Common myeloid progenitor, CD34-positive (primary cell): ENCODE measurements around the gene ZBTB11.

Source experiments
- CTCF ChIA-PET: fragments of 350-600 bp; sonication (Branson Sonifier 250); formaldehyde crosslinking; loops from one replicate; lab custom pipeline; 2021; ENCODE audit warnings: antibody characterized with exemption; lab: Charles Lee
- POLR2A ChIA-PET: fragments of 350-600 bp; sonication (Branson Sonifier 250); formaldehyde crosslinking; loops from one replicate; lab custom pipeline; 2021; ENCODE audit warnings: antibody characterized with exemption; lab: Charles Lee
- DNase-seq, 3 donors: peaks; one replicate each; pipeline versions ENCODE4 v3.0.0 to v3.0.0-alpha.2; 2013
- H3K27ac ChIP-seq, 2 experiments: 1 replicate in 1 of 2; 2 replicates in 1 of 2; pipeline ENCODE4 v1.7.0; 2013; ENCODE audit warnings: inconsistent platforms in 2 of 2, low read length in 2 of 2, mild to moderate bottlenecking in 2 of 2, low read depth in 1 of 2, moderate library complexity in 1 of 2; ENCODE audit not compliant: severe bottlenecking in 2 of 2, insufficient read depth in 1 of 2, poor library complexity in 1 of 2
- H3K27me3 ChIP-seq, 5 experiments: replicated peaks in 2 of 5; 1 replicate in 3 of 5; 2 replicates in 2 of 5; pipeline versions ENCODE4 v1.6.1 to v1.7.0; 2013; ENCODE audit warnings: low read length in 4 of 5, mild to moderate bottlenecking in 2 of 5, moderate library complexity in 2 of 5, inconsistent platforms in 1 of 5; ENCODE audit not compliant: insufficient read depth in 5 of 5, control insufficient read depth in 4 of 5
- H3K36me3 ChIP-seq, 4 experiments: 1 replicate in 2 of 4; 2 replicates in 2 of 4; pipeline versions ENCODE4 v1.6.1 to v1.7.0; 2013; ENCODE audit warnings: low read length in 3 of 4, control low read depth in 1 of 4, mild to moderate bottlenecking in 1 of 4; ENCODE audit not compliant: control insufficient read depth in 4 of 4, insufficient read depth in 4 of 4
- H3K4me1 ChIP-seq, 4 experiments: 1 replicate in 3 of 4; 2 replicates in 1 of 4; pipeline versions ENCODE4 v1.6.1 to v1.7.1; 2013; ENCODE audit warnings: low read length in 3 of 4, mild to moderate bottlenecking in 3 of 4, control low read depth in 1 of 4, inconsistent platforms in 1 of 4, moderate library complexity in 1 of 4; ENCODE audit not compliant: control insufficient read depth in 4 of 4, insufficient read depth in 4 of 4; ENCODE audit errors: control extremely low read depth in 1 of 4
- H3K4me3 ChIP-seq, 7 experiments: 1 replicate in 4 of 7; 2 replicates in 3 of 7; pipeline versions ENCODE4 v1.5.1 to v1.7.0; 2013; ENCODE audit warnings: mild to moderate bottlenecking in 7 of 7, low read length in 6 of 7, moderate library complexity in 6 of 7, inconsistent platforms in 2 of 7, low read depth in 2 of 7, control low read depth in 1 of 7; ENCODE audit not compliant: insufficient read depth in 4 of 7, control insufficient read depth in 1 of 7; ENCODE audit errors: extremely low read depth in 1 of 7
- H3K9me3 ChIP-seq, 5 experiments: 1 replicate in 4 of 5; 2 replicates in 1 of 5; pipeline versions ENCODE4 v1.6.1 to v1.7.1; 2013; ENCODE audit warnings: low read length in 4 of 5, mild to moderate bottlenecking in 2 of 5, inconsistent platforms in 1 of 5, low read depth in 1 of 5, moderate library complexity in 1 of 5; ENCODE audit not compliant: control insufficient read depth in 4 of 5, insufficient read depth in 2 of 5; ENCODE audit errors: control extremely low read depth in 1 of 5
- WGBS: methylation state at CpG from one replicate; pipeline ENCODE4 v1.1.5; 2013; ENCODE audit not compliant: insufficient coverage; 5-methylcytosine and 5-hydroxymethylcytosine counted together

ZBTB11 gene

GRCh38 chr3:101690972-101691371 lies 14.0 kb upstream of the ZBTB11 start:
- Histone ChIP-seq H3K27ac (no peak overlapping the region), H3K4me3 (no peak overlapping the region), H3K36me3 (no peaks in the 10 kb centered on the region), H3K4me1 (peaks cover 2 to 10% (median 8%) of the 10 kb centered on the region in 4 experiments), H3K27me3 (no peaks in the 10 kb centered on the region), H3K9me3 (no peaks in the 10 kb centered on the region)
- DNase-seq: peak in 2 of 3 donors; percentile 58 to 73
- ChIA-PET POLR2A (no interaction called here), CTCF (interaction anchor here (1.1 to 1.9 kb wide), 5 partner anchors 10 to 28 kb away, joined by 3 to 7 read pairs (median 3); partner anchors contain the start of gene ZBTB11)

- WGBS: 100% methylated on average over 1 of the region's 2 CpGs
- CTCF ChIA-PET: interaction anchor here (1.0 to 5.6 kb wide), 2 partner anchors 11 to 13 kb away, joined by 5 to 33 read pairs; partner anchors contain the start of gene ZBTB11
- H3K4me3 ChIP-seq: no peak overlapping the region
- POLR2A ChIA-PET: no interaction called here
- H3K9me3 ChIP-seq: no peaks in the 10 kb centered on the region
- no peak for DNase-seq
- no peak overlapping the region for H3K27ac ChIP-seq
- no peaks in the 10 kb centered on the region for H3K27me3 ChIP-seq
- H3K36me3 ChIP-seq: peaks cover 0 to 17% (median 4%) of the 10 kb centered on the region in 4 experiments
- peaks cover 13 to 25% (median 21%) of the 10 kb centered on the region in 4 experiments for H3K4me1 ChIP-seq
Observed at GRCh38 chr3:101689286-101689685, 12.4 kb upstream of the ZBTB11 start.

- CTCF ChIA-PET: interaction anchor here (0.6 to 5.6 kb wide), 3 partner anchors 11 to 162 kb away, joined by 3 to 33 read pairs (median 3); partner anchors contain the start of gene ZBTB11
- no peak for DNase-seq
- Histone ChIP-seq H3K4me1 (peaks cover 13 to 34% (median 30%) of the 10 kb centered on the region in 4 experiments), H3K36me3 (peaks cover 5 to 36% (median 17%) of the 10 kb centered on the region in 4 experiments), H3K27ac (peak overlapping the region; percentile 89 to 94), H3K27me3 (no peaks in the 10 kb centered on the region), H3K9me3 (no peaks in the 10 kb centered on the region), H3K4me3 (peak overlapping the region; percentile 93 to 100 (median 98))
- 62% methylated on average over 23 of the region's 25 CpGs for WGBS
- POLR2A ChIA-PET: interaction anchor here (0.8 to 2.9 kb wide), 4 partner anchors 11 to 174 kb away, joined by 4 to 18 read pairs (median 6); partner anchors contain the start of genes CEP97, PCNP, SENP7 and ZBTB11
Observed at GRCh38 chr3:101687142-101687931, 10.4 kb upstream of the ZBTB11 start.

GRCh38 chr3:101685870-101686307 lies 9.0 kb upstream of the ZBTB11 start:
- H3K36me3 ChIP-seq: peaks cover 10 to 50% (median 29%) of the 10 kb centered on the region in 4 experiments
- ChIA-PET POLR2A (interaction anchor here (0.9 to 2.9 kb wide), 5 partner anchors 9 to 173 kb away, joined by 3 to 18 read pairs (median 4); partner anchors contain the start of genes PCNP, SENP7 and ZBTB11), CTCF (interaction anchor here (2.4 to 5.6 kb wide), 3 partner anchors 10 to 39 kb away, joined by 10 to 33 read pairs (median 13); partner anchors contain the start of genes CEP97 and ZBTB11)
- H3K27me3 ChIP-seq: no peaks in the 10 kb centered on the region
- no peak for DNase-seq
- no peaks in the 10 kb centered on the region for H3K9me3 ChIP-seq
- 0% methylated on average over 6 of the region's 11 CpGs for WGBS
- peaks cover 13 to 33% (median 29%) of the 10 kb centered on the region in 4 experiments for H3K4me1 ChIP-seq
- peak overlapping the region; percentile 93 to 100 (median 98) for H3K4me3 ChIP-seq
- H3K27ac ChIP-seq: peak overlapping the region; percentile 89 to 94

- peaks cover 14 to 58% (median 38%) of the 10 kb centered on the region in 4 experiments for H3K36me3 ChIP-seq
- peak overlapping the region in 6 of 7 experiments; percentile 93 to 100 (median 98) for H3K4me3 ChIP-seq
- ChIA-PET CTCF (interaction anchor here (0.6 to 5.6 kb wide), 9 partner anchors 8 to 540 kb away, joined by 3 to 33 read pairs (median 5); partner anchors contain the start of genes CEP97, PCNP and ZBTB11), POLR2A (interaction anchor here (0.5 to 2.9 kb wide), 2 partner anchors 8 to 1302 kb away, joined by 4 to 18 read pairs; partner anchors contain the start of gene ZBTB11)
- no peaks in the 10 kb centered on the region for H3K9me3 ChIP-seq
- no peak for DNase-seq
- H3K27ac ChIP-seq: peak overlapping the region; percentile 89 to 94
- H3K4me1 ChIP-seq: peaks cover 13 to 33% (median 29%) of the 10 kb centered on the region in 4 experiments
- no peaks in the 10 kb centered on the region for H3K27me3 ChIP-seq
Observed at GRCh38 chr3:101685050-101685400, 8.1 kb upstream of the ZBTB11 start.

- no peaks in the 10 kb centered on the region for H3K9me3 ChIP-seq
- H3K27ac ChIP-seq: no peak overlapping the region
- POLR2A ChIA-PET: interaction anchor here (0.7 kb wide), 1 partner anchor 9 kb away, joined by 3 read pairs; no protein-coding TSS in a partner anchor
- H3K4me1 ChIP-seq: peaks cover 12 to 37% (median 30%) of the 10 kb centered on the region in 4 experiments
- no peak for DNase-seq
- CTCF ChIA-PET: interaction anchor here (0.8 to 2.3 kb wide), 5 partner anchors 11 to 28 kb away, joined by 3 to 6 read pairs (median 3); no protein-coding TSS in a partner anchor
- H3K4me3 ChIP-seq: no peak overlapping the region
- 93% methylated on average over 2 of the region's 4 CpGs for WGBS
- H3K36me3 ChIP-seq: peaks cover 14 to 56% (median 41%) of the 10 kb centered on the region in 4 experiments
- no peaks in the 10 kb centered on the region for H3K27me3 ChIP-seq
Observed at GRCh38 chr3:101680466-101680865, 3.5 kb upstream of the ZBTB11 start.
